ENCODE measurements around the gene SHISAL2B.
"Not testable (repeated sequence)": the region's sequence is repeated elsewhere in the genome, so short reads cannot be mapped to it uniquely, and the experiment has no call there.

Gene SHISAL2B

DNA sequence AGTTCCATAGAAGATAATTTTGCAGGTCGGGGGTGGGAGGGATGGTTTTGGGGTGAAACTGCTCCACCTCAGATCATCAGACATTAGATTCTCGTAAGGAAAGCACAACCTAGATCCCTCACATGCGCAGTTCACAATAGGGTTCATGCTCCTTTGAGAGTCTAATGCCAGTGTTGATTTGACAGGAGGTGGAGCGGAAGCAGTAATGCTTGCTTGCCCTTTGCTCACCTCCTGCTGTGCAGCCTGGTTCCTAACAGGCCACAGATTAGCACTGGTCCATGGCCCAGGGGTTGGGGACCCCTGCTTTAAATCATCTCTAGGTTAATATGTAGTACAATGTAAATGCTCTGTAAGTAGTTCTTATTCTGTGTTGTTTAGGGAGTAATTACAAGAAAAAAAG is 10.5 kb downstream of the SHISAL2B start:
- DNase-seq (ENCODE audit: low read depth) = no peak

DNA sequence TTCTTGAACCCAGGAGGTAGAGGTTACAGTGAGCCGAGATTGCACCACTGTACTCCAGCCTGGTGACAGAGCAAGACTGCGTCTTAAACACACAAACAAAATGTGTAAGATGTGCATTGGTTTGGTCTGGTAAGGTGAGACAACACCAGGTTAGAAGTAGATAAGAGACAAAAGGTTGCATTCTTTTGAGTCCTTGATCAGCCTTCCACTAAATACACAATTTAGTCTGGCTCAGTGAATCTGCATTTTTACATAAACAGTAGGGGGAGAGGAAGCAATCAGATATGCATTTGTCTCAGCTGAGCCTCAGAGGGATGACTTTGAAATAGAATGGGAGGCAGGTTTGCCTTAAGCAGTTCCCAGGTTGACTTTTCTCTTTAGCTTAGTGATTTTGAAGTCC is 15.8 kb downstream of the SHISAL2B start:
- DNase-seq (ENCODE audit: low read depth) = not testable (repeated sequence)

DNA sequence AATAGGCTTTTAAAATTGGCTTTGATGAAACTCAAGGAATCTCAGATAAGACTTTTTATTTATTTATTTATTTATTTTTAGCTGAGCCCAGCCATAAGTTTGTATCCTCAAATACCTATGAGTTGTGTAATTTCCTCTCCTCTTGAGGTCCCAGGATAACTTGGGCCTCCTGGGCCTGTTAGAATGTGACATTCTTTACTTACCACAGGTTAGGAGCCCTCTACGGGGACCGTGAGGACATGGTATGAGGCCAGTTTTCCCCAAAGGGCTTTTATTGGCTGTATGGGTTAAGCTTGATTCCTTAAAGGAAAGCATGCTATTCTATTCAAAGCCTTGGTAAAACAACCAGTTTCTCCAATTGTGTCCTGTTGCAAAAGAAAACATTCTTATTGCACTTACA is 16.9 kb downstream of the SHISAL2B start:
- DNase-seq (ENCODE audit: low read depth) = no peak

DNA sequence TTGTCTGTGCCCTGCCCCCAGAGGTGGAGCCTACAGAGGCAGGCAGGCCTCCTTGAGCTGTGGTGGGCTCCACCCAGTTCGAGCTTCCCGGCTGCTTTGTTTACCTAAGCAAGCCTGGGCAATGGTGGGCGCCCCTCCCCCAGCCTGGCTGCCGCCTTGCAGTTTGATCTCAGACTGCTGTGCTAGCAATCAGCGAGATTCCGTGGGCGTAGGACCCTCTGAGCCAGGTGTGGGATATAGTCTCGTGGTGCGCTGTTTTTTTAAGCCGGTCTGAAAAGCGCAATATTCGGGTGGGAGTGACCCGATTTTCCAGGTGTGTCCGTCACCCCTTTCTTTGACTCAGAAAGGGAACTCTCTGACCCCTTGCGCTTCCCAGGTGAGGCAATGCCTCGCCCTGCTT is 24.2 kb downstream of the SHISAL2B start:
- DNase-seq (ENCODE audit: low read depth) = not testable (repeated sequence)

DNA sequence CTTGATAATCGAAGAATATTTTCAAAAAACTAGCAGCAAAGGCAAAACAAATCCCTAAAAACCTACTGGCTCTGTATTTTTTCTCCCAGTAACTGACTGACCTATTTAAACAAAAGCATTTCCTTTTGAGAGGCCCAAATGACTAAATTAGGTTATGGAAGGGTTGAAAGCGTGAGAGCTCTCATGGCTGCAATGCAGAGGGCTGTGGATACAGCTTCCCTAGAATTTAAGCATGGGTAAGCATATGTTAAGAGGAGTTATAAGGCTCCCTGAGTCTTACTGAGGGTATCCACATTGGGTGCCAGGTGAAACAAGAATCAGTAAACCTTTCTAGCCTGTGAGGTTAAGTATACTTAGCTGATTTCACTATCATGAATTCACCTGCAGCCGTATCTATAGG is 32.3 kb downstream of the SHISAL2B start:
- DNase-seq (ENCODE audit: low read depth) = no peak

DNA sequence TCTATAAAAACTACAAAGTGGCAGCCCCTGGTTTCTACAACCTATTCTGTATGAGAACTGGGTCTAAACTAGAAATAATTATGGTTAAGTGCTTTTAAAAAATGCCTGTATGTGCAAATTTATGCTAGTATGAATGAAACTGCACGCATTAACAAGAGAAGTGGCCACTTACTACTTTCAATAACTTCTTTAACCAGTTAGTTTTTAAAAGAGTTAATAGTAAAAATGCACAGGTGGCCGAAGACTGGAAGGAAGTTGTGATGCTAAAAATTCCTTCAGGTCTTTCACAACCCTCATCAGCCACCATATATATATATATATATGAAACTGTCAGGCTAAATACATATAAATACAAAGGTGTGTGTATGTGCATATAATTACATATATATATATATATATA is 36.8 kb downstream of the SHISAL2B start:
- no peak for DNase-seq (ENCODE audit: low read depth)

DNA sequence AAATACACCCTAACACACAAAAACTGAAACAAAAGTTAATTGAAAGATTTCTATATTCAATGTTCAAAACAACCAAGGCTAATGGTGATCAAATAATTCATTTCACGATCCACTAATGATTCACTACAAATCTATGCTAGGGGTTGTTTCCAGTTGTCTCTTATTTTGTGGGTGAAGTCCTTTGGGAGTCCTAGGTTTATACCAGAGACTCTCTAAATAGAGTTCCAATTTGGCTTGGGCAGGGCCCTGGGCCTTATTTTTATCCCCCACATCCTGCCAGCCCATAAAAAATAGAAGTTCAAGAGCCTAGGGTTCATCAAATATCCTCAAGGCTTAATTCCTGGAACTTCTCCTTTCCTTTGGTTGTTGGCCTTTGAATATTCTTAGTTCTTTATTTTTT is 52.1 kb downstream of the SHISAL2B start:
- DNase-seq (ENCODE audit: low read depth) = no peak

DNA sequence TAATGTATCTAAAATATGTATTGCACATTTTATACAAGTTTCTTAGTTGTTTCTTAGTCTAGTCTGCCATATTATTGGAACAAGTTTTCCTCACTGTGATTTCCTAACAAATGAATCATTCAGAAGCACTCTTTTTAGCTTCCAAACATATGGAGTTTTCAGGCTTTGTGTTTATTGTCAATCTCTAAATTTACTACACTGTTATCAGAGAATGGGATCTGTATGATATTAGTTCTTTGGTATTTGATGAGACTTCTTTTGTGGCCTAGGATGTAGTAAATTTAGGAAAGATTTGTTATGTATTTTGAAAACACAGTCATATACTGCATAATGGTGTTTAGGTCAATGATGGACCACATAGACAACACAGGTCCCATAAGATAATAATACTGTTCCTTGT is 52.5 kb downstream of the SHISAL2B start:
- DNase-seq (ENCODE audit: low read depth) = no peak

DNA sequence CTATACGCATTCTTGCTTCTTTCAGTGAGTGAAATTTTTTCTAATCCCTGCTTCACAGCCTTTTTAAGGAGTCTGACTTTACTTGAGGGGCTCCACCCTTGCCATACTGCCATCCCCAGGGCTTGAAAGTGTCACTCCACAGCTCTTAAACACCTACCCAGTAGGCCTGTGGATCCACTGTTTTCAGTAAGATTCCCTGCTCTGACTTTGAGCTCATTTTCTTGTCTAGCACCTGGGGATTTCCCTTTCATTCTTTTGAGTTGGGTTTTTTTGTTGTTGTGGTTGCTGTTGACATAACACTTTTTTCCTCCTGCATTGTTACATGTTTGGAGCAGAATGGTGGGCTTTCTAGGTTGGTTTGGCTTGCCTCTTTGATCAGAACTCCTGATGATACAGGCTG is 54.6 kb downstream of the SHISAL2B start:
- no peak for DNase-seq (ENCODE audit: low read depth)

DNA sequence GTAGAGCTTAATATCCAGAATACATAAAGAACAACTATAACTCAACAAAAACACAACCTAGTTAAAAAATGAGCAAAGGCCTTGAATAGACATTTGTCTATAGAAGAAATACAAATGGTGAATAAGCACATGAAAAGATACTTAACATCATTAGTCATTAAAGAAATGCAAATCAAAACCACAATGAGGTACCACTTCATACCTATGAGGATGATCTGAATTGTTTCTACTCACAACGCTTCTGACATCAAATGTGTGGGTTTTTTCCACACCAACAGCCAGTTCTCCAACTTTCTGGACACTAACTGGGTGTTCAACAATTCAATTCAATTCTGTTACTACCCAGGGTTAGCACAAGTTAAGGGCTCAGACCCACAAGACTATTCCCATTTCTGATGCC is 56.1 kb downstream of the SHISAL2B start:
- DNase-seq (ENCODE audit: low read depth) = no peak

DNA sequence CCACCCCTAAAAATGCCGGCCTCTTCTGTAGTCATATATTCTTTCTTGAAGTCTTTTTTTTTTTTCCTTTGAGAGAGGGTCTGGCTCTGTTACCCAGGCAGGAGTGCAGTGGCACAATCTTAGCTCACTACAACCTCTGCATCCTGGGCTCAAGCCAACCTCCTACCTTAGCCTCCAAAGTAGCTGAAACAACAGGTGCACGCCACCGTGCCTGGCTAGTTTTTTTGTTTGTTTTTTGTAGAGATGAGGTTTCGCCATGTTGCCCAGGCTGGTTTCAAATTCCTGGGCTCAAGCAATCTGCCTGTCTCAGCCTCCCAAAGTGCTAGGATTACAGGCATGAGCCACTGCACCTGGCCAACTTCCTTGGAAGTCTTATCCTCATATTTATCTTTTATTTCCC is 59.1 kb downstream of the SHISAL2B start:
- DNase-seq (ENCODE audit: low read depth) = no peak

DNA sequence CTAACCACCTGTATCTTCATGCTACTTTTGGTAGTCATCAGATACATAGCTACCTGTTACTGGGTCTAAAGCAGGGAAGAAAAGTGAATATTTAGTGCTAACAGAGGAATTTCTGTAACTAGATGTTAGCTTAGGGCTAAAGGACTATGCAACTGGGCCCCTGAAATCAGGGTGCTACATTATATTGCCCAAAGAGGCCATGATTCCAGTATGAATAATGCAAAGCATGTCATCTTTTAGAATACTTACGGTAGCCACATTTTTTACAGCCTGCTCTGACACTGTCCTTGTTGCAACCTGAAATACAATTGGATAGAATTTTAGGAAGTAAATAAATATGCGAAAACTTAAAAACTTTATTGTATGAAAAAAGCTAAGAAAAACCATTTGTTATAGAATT is 63.8 kb downstream of the SHISAL2B start:
- DNase-seq (ENCODE audit: low read depth) = no peak

DNA sequence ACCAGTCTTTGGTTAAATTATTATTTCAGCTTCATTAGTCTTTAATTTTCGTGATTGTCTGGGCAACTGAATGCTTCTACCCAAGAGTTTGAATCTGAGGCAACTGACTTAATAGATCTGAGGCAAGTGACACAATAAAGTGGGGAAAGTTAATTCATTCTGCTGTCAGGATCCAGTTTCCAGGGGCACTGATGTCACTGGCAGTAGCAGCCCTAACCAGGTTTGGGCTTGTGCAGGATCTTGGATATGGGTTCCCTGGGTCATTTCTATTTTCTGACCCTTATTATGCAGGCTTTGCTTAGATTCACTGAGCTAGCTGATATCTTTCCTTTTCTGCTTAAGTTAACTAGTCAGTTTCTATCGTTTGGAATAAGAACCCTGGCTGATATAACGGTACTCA is 68.6 kb downstream of the SHISAL2B start:
- no peak for DNase-seq (ENCODE audit: low read depth)

DNA sequence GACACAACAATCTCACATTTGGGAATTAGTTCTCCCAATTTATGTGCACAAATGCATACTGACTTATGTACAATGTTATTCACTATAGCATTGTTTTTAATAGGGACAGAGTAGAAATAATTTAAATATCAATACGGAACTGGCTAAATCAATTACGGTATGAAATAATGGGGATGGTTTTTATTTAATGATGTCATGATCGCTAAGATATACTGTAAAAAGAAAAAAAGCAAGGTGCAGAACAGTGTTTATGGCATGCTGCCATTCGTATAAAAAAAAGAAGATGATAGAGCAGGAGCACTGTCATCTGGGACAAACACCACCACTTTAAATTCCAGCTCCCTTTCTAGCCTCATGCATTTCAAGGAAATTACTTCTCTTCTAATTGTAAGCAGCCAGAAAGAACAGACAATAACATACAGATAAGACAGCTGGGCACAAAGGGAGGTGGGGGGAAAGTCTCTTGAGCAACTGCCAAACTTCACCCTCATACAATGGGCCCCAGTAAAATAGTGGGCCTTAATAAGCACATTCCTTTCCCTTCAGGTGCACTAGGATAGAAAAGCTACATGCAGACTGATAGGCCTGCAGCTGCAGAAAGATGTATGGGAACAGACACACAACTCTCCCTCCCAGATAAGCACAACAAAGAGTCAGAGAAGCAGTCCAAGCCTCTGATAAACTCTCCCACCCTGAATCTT is 69.8 kb downstream of the SHISAL2B start:
- no peak for DNase-seq (ENCODE audit: low read depth)

DNA sequence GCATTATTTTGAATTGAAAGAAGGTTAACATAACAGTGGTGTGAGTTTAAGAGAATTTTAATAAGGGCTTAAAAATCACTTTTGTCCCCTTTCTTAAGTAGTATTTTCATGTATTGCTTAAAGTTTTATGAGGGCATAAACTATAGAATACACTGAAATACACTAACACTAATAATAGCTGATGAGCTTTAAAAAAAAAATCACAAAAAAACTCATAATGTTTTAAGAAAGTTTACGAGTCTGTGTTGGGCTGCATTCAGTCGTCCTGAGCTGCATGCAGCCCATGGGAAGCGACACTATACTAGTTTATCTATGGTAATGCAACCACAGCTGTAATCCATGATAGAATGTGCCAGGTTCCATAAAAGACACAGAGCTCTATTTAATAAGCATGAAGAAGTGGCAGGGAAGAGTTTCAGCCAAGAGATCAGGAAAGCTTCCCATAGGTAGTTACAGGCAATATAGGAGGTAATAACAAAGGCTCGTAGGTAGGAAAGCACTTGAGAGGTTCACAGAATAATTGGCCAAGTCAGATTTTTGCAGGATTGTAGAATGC is 73.7 kb downstream of the SHISAL2B start:
- DNase-seq (ENCODE audit: low read depth) = no peak

DNA sequence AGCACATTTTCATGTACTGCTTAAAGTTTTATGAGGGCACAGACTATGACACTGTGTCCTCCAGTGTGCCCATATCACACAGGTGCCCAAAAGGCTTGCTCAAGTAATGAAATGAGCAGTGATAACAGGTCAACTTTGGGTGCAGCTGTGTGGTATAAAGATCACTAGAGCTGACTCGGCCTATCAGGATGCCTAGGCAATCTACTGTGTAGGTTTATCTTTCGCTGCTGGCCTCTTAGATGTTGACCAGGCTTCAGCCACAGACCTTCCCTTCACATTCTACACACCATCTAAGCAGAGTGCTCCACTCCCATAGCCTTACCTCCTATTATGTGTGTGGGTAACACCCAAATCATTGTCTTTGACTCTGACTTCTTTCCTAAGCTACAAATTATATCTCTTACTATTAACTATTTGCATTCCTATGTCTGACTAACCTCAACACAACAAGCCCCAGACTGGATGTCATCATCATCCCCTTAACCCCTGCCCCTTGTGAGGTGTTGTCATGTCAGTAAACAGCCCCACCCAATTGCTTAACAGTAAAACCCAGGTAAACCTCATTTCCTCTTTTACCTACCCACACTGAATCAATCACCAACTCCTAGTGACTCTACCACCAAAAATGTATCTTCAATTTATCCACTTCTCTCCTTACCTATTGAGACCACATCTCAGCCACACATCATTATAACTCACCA is 75.7 kb downstream of the SHISAL2B start:
- DNase-seq (ENCODE audit: low read depth) = no peak

DNA sequence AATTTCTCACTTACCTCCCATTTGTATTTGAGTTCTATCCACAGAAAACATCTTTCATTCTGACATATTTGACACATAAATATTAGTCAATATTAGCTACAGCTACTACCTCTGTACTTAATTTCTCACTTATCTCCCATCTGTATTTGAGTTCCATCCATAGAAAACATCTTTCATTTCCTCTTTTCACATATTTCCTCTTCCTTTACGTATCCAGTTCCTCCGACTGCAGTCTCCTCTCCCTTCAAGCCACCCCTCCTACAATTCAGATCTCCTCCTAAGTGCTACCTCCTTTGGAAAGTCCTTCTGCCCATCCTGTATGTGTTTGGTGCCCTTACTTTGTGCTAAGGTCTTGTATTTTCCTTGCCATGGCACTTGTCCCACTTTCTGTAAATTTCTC is 76.6 kb downstream of the SHISAL2B start:
- DNase-seq (ENCODE audit: low read depth) = no peak

Measured in fibroblast of the conjunctiva (primary cell).